GM12801 (cell line): ENCODE results near the gene LHX6.

Experiments used
- TF ChIP-seq, protein P1 (sequence below): IDR thresholded peaks from one replicate; pipeline ENCODE4 v1.5.1; 2011; ENCODE audit warnings: control low read depth; ENCODE audit not compliant: insufficient read length; ENCODE audit errors: extremely low read depth

The LHX6 gene

DNA sequence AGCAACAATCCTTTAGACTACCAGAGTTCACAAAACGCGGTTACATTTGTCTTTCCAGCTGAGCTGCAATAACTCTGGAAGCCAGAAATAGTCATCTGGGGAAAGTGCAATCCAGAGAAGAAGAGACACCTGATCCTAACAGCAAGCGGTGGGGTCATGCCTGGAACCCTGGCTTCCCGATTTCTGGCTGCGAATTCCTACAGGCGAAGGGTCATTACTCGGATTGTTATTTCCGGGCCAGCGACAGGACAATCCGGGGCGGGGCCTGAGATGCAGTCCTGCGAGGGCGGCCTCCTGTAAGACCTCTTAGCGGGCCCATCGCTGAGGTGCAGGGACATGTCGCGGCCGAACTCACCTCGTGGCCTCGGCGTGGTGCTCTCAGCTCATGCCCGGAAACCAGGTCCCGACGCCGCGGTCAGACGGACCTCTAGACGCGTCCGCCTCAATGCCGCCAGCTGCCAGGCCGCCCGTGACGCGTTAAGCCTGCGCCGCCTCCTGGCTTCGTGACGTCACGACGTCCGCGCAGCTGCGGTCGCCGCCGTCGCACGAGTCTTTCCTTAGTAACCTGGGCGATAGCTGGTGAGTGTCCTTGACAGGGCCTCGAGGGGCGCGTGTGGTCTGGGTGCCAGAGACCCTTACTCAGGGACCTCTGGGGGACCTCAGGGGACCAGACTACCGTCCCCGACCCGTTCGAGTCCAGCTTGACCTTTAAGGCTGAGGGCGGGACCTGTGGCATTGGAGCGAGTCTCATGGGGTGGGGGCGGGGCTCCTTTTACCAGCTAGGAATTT, 35.8 kb upstream of the LHX6 start, which contains the start of the genes MRRF and RBM18:
Gene MRRF (plus strand): TSS at position 523 of the 789 bp plus-strand sequence. CDS start 6,010 bp downstream, outside the sequence.
Gene RBM18 (minus strand): TSS at position 481 of the 789 bp plus-strand sequence. CDS start 3,348 bp downstream, outside the sequence.
- TF ChIP-seq, protein P1, sequence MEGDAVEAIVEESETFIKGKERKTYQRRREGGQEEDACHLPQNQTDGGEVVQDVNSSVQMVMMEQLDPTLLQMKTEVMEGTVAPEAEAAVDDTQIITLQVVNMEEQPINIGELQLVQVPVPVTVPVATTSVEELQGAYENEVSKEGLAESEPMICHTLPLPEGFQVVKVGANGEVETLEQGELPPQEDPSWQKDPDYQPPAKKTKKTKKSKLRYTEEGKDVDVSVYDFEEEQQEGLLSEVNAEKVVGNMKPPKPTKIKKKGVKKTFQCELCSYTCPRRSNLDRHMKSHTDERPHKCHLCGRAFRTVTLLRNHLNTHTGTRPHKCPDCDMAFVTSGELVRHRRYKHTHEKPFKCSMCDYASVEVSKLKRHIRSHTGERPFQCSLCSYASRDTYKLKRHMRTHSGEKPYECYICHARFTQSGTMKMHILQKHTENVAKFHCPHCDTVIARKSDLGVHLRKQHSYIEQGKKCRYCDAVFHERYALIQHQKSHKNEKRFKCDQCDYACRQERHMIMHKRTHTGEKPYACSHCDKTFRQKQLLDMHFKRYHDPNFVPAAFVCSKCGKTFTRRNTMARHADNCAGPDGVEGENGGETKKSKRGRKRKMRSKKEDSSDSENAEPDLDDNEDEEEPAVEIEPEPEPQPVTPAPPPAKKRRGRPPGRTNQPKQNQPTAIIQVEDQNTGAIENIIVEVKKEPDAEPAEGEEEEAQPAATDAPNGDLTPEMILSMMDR = no peak

DNA sequence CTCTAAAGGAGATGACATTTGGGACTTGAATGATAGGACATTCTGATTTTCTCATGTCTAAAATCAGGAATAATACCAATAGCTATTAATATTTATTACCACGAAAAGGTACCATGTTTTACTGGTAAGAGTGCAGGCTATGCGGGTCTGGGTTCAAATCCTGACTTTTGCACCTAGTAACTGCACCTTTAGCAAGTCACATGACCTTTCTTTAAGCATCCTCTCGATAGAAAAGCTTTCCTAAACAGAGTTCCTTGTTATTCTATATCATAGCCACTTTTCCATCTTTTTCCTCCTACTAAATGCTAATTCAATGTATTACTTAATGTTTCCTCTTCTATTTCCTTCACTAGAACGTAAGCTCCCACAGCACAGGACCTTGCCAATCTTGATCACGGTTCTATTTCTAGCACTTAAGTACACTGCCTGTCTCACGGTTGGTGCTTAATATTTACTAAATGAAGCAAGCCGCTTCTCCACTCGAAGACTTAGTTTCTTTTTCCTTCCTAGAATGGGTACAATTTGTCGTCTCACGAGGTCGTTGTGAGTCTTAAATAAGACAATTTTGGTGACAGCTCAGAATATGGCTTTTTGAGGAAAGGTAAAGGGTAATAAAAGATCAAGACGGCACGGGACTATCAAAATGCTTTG, 35.1 kb upstream of the LHX6 start:
- TF ChIP-seq, protein P1 = no peak

DNA sequence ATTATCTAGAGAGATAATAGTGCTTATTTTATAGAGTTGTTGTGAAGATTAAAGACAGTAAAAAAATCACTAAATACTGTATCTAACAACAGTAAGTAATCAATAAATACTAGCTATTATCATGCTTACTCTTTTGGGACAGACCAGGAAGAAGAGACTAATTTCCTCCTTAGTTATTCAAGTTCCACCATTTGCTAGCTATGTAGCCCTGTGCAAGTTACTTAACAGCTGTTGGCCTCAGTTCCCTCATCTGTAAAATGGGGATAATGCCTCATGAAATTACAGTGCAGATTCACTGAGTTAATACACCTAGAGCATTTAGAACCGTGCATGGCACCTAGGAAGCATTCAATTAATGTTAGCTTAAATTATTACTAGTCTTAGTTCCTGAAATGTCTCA, 33.3 kb upstream of the LHX6 start:
- TF ChIP-seq, protein P1 = no peak

DNA sequence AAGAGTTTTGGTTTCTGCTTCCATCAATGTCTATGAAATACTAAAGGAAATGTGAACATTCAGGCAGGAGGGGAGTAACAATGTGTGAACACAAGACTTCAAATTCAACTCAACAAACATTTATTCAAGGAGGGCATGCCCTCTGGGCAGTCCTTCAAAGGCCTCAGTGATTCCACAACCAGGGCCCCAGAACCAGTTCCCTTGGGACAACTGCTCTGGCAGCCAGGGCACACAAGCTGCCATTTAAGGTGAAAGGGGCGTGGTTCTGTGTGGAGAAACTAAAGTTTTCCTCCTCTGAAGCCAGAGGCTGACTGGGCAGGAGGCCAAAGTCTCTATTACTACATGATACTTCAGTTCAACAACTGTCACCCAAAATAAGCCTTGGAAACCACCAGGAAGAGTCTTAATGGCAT, 32.7 kb upstream of the LHX6 start:
- TF ChIP-seq, protein P1 = no peak

DNA sequence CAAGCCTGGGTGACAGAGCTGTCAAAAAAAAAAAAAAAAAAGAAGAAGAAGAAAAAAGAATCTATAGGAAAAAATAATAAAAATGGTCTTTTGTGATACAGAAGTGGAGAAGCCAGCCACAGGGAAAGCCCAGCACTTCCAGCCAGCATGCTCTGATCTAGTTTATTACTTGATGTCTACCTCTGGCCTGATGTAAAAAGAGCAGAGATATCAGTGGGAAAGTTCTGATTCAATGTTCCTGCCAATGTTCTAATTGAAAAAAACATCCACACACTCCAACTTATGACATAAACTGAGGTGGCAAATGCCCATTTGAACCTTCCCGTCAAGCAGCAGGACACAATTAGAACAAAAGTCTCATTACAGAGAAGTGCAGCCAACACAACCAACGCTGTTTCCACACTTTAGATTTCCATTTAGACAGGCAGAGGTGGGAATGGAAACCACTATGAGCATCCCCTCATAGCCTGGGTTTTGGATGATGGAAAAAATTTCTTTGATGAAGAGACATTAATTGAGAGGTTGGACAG, 30.2 kb upstream of the LHX6 start:
- TF ChIP-seq, protein P1 = no peak

DNA sequence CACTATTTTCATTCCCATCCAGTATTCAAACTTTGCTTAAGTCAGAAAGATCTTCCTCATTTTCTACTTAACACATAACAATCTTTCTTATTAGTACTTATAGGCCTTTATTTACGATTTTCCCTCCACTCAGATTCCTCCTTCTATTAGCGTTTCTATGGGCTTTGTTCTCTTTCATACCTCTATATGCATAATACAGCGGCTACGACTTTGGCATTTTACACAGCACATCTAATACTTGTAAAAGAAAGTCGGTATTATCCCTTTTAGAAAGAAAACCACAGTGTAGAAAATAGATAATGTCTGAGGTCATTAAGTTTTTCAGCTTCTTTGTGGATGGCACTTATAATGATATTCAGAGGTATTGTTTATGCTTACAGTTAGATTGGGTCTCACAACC, 27.4 kb upstream of the LHX6 start:
- TF ChIP-seq, protein P1 = no peak

DNA sequence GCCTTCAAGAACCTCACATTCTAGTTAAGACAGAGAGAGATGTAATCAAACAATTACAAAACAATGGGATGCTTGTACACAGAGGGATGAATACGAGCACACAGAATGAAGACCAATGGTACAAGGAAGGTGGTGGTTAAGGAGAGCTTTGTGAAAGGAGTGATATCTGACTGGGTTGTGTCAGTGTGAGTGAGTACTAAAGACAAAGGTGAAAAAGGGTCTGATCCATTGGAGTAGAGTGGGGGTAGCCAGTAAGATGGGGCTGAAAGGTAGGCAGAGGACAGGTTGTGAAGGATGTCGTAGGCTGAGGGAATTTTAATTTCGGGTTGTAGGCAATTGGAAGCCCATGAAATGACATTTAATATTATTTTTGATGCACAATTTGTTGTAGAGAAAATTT, 26.0 kb upstream of the LHX6 start:
- TF ChIP-seq, protein P1 = no peak
